Measurements from ENCODE around the gene WNT7A. TPM values are rescaled to one million over a fixed set of nuclear protein-coding genes. Genes with fewer than 3 reads are reported as not detected.

Gene WNT7A
- total and polyA plus RNA-seq, 2 donors (not counting 3 experiments of a cell fraction or from before 2014, with no cell fraction given), result not detected

- Histone ChIP-seq H3K9me3 (replicated peaks; ENCODE audit: control insufficient read depth, insufficient read depth, low read length) (no peaks in the 10 kb centered on the region), H3K27me3 (ENCODE audit: control insufficient read depth in 2 of 2, insufficient read depth in 2 of 2, low read length in 2 of 2) (no peaks in the 10 kb centered on the region), H2AFZ (ENCODE audit: low read depth, low read length) (no peak overlapping the region), H3K4me1 (ENCODE audit: control insufficient read depth, extremely low read depth, insufficient read depth, low read length) (no peaks in the 10 kb centered on the region), H3K9me1 (replicated peaks; ENCODE audit: control insufficient read depth, extremely low read depth, insufficient read depth, low read length) (no peaks in the 10 kb centered on the region), H3K4me3 (replicated peaks in 1 of 3; ENCODE audit: insufficient read depth in 1 of 3, low read depth in 1 of 3, low read length in 3 of 3) (no peak overlapping the region), H3K36me3 (ENCODE audit: control insufficient read depth in 2 of 2, extremely low read depth in 1 of 2, insufficient read depth in 2 of 2, low read length in 2 of 2) (no peaks in the 10 kb centered on the region), H4K20me1 (replicated peaks; ENCODE audit: control insufficient read depth, extremely low read depth, insufficient read depth, low read length) (no peaks in the 10 kb centered on the region), H3K9ac (replicated peaks; ENCODE audit: extremely low read depth, insufficient read depth, low read length) (no peak overlapping the region), H3K27ac (ENCODE audit: insufficient read depth, low read depth, low read length) (no peak overlapping the region), H3K4me2 (ENCODE audit: insufficient read depth, low read length) (no peak overlapping the region), H3K79me2 (ENCODE audit: control insufficient read depth, insufficient read depth, low read length) (no peaks in the 10 kb centered on the region)
- TF ChIP-seq CTCF (IDR thresholded peaks at IDR 0.05; ENCODE audit: extremely low read depth in 1 of 2, insufficient read depth in 1 of 2, low read depth in 1 of 2, low read length in 2 of 2) (no peak), EZH2 (IDR thresholded peaks at IDR 0.05; ENCODE audit: borderline replicate concordance, low read depth, low read length, severe bottlenecking) (no peak), POLR2AphosphoS5 (IDR thresholded peaks at IDR 0.05; ENCODE audit: insufficient read depth, low read depth, low read length) (no peak), POLR2A (IDR thresholded peaks at IDR 0.05; ENCODE audit: low read depth, low read length) (no peak), GATA2 (IDR thresholded peaks at IDR 0.05; ENCODE audit: insufficient read depth, insufficient read length, low read depth, low read length) (no peak), JUN (IDR thresholded peaks at IDR 0.05; ENCODE audit: borderline replicate concordance, insufficient read depth, insufficient read length, low read depth) (no peak), MYC (IDR thresholded peaks at IDR 0.05; ENCODE audit: low read depth, low read length) (no peak)
- BruUV-seq (replicated peaks), result no TSS peak
- dilution Hi-C loops (cut with MboI; ENCODE audit: extremely low pct_ligation_motif_present, low sequenced_read_pairs) (no loop called here), intact Hi-C loops (cut with micrococcal nuclease) (no loop called here)
- CTCF ChIA-PET, result no interaction called here
- no peak for FAIRE-seq
- no peak for DNase-seq (ENCODE audit: low read depth, low spot score)
- POLR2A ChIA-PET, result no interaction called here
Measured at GRCh38 chr3:13794322-13794721, 85.5 kb downstream of the WNT7A start.

- no peaks in the 10 kb centered on the region for H4K20me1 ChIP-seq (replicated peaks; ENCODE audit: control insufficient read depth, extremely low read depth, insufficient read depth, low read length)
- H3K36me3 ChIP-seq (ENCODE audit: control insufficient read depth in 2 of 2, extremely low read depth in 1 of 2, insufficient read depth in 2 of 2, low read length in 2 of 2), result no peaks in the 10 kb centered on the region
- BruUV-seq (replicated peaks), result no TSS peak
- H3K9me3 ChIP-seq (replicated peaks; ENCODE audit: control insufficient read depth, insufficient read depth, low read length), result no peaks in the 10 kb centered on the region
- ChIA-PET POLR2A (no interaction called here), CTCF (no interaction called here)
- no peak overlapping the region for H3K27ac ChIP-seq (ENCODE audit: insufficient read depth, low read depth, low read length)
- no peaks in the 10 kb centered on the region for H3K4me1 ChIP-seq (ENCODE audit: control insufficient read depth, extremely low read depth, insufficient read depth, low read length)
- H3K9ac ChIP-seq (replicated peaks; ENCODE audit: extremely low read depth, insufficient read depth, low read length), result no peak overlapping the region
- no peak overlapping the region for H2AFZ ChIP-seq (ENCODE audit: low read depth, low read length)
- H3K79me2 ChIP-seq (ENCODE audit: control insufficient read depth, insufficient read depth, low read length), result no peaks in the 10 kb centered on the region
- no peak overlapping the region for H3K4me3 ChIP-seq (replicated peaks in 1 of 3; ENCODE audit: insufficient read depth in 1 of 3, low read depth in 1 of 3, low read length in 3 of 3)
- DNase-seq (ENCODE audit: low read depth, low spot score) (no peak), FAIRE-seq (no peak)
- intact Hi-C loops (cut with micrococcal nuclease) (no loop called here), dilution Hi-C loops (cut with MboI; ENCODE audit: extremely low pct_ligation_motif_present, low sequenced_read_pairs) (no loop called here)
- H3K27me3 ChIP-seq (ENCODE audit: control insufficient read depth in 2 of 2, insufficient read depth in 2 of 2, low read length in 2 of 2), result no peaks in the 10 kb centered on the region
- H3K4me2 ChIP-seq (ENCODE audit: insufficient read depth, low read length), result no peak overlapping the region
- H3K9me1 ChIP-seq (replicated peaks; ENCODE audit: control insufficient read depth, extremely low read depth, insufficient read depth, low read length), result no peaks in the 10 kb centered on the region
- TF ChIP-seq CTCF (IDR thresholded peaks at IDR 0.05; ENCODE audit: extremely low read depth in 1 of 2, insufficient read depth in 1 of 2, low read depth in 1 of 2, low read length in 2 of 2) (no peak), POLR2AphosphoS5 (IDR thresholded peaks at IDR 0.05; ENCODE audit: insufficient read depth, low read depth, low read length) (no peak), EZH2 (IDR thresholded peaks at IDR 0.05; ENCODE audit: borderline replicate concordance, low read depth, low read length, severe bottlenecking) (no peak), MYC (IDR thresholded peaks at IDR 0.05; ENCODE audit: low read depth, low read length) (no peak), JUN (IDR thresholded peaks at IDR 0.05; ENCODE audit: borderline replicate concordance, insufficient read depth, insufficient read length, low read depth) (no peak), FOS (IDR thresholded peaks at IDR 0.05; ENCODE audit: borderline replicate concordance, insufficient read depth, low read length) (no peak), GATA2 (IDR thresholded peaks at IDR 0.05; ENCODE audit: insufficient read depth, insufficient read length, low read depth, low read length) (no peak), POLR2A (IDR thresholded peaks at IDR 0.05; ENCODE audit: low read depth, low read length) (no peak)
- TF ChIP-seq, protein P1, sequence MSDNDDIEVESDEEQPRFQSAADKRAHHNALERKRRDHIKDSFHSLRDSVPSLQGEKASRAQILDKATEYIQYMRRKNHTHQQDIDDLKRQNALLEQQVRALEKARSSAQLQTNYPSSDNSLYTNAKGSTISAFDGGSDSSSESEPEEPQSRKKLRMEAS (IDR thresholded peaks at IDR 0.05; ENCODE audit: insufficient read depth, insufficient read length), result no peak
Measured at GRCh38 chr3:13793451-13793850, 86.4 kb downstream of the WNT7A start.
